Epithelial cell of esophagus (primary cell): Measurements from ENCODE around the gene TRIP11.
A peak's percentile ranks its signal among the peaks of the same experiment; 100 is the strongest.

Experiments
- DNase-seq: peaks from one replicate; pipeline ENCODE4 v3.0.0; 2010; ENCODE audit warnings: low read depth
- H3K4me3 ChIP-seq: 2 replicates; pipeline ENCODE4 v1.5.1; 2011; ENCODE audit warnings: mild to moderate bottlenecking, low read length, control low read depth
- CTCF ChIP-seq: IDR thresholded peaks from 2 replicates; pipeline ENCODE4 v1.5.1; 2011; ENCODE audit warnings: low read depth, mild to moderate bottlenecking, low read length, control low read depth, inconsistent platforms; ENCODE audit not compliant: insufficient read depth; ENCODE audit errors: missing control alignments

Gene TRIP11

GRCh38 chr14:91985521-91986255 lies 54.2 kb downstream of the TRIP11 start:
- peak; percentile 28 for DNase-seq
- no peak overlapping the region for H3K4me3 ChIP-seq
- no peak for TF ChIP-seq CTCF

- TF ChIP-seq CTCF = no peak
- DNase-seq = peak; percentile 14
- no peak overlapping the region for H3K4me3 ChIP-seq
These were observed 54.9 kb downstream of the TRIP11 start for GRCh38 chr14:91985008-91985407.

GRCh38 chr14:91983588-91983987 lies 56.3 kb downstream of the TRIP11 start:
- no peak overlapping the region for H3K4me3 ChIP-seq
- TF ChIP-seq CTCF = no peak
- DNase-seq = no peak

GRCh38 chr14:91980157-91980556 lies 59.7 kb downstream of the TRIP11 start:
- peak; percentile 95 for DNase-seq
- H3K4me3 ChIP-seq = no peak overlapping the region
- TF ChIP-seq CTCF = no peak

GRCh38 chr14:91977884-91978283 lies 62.0 kb downstream of the TRIP11 start:
- no peak overlapping the region for H3K4me3 ChIP-seq
- no peak for TF ChIP-seq CTCF
- no peak for DNase-seq

GRCh38 chr14:91975763-91976162 lies 64.1 kb downstream of the TRIP11 start:
- TF ChIP-seq CTCF = no peak
- DNase-seq = no peak
- no peak overlapping the region for H3K4me3 ChIP-seq

GRCh38 chr14:91971188-91971778 lies 68.6 kb downstream of the TRIP11 start:
- TF ChIP-seq CTCF = no peak
- no peak overlapping the region for H3K4me3 ChIP-seq
- DNase-seq = no peak
